HG03521 (cell line): Measurements from ENCODE around the gene IRF2.

Source experiments
- ATAC-seq: cut with Tn5 transposase; IDR thresholded peaks from one replicate; pipeline ENCODE4 v1.9.1; 2021; ENCODE audit warnings: mild to moderate bottlenecking, moderate library complexity; ENCODE audit not compliant: unreplicated experiment

The IRF2 gene

GRCh38 chr4:184474263-184475095, at the start of gene IRF2:
TSS of gene IRF2 (minus strand) at chr4:184474550. CDS start at chr4:184429064, 45,486 bp downstream.
- peak; percentile 69 for ATAC-seq

- ATAC-seq = no peak
Measured at GRCh38 chr4:184515606-184516005, 41.3 kb upstream of the IRF2 start.

GRCh38 chr4:184514121-184514988, 40.0 kb upstream of the IRF2 start:
- ATAC-seq = peak; percentile 91

GRCh38 chr4:184513802-184514120, 39.4 kb upstream of the IRF2 start:
- peak; percentile 16 for ATAC-seq

GRCh38 chr4:184511156-184511555, 36.8 kb upstream of the IRF2 start:
- no peak for ATAC-seq

GRCh38 chr4:184510401-184510800, 36.1 kb upstream of the IRF2 start:
- no peak for ATAC-seq

- peak; percentile 99 for ATAC-seq
Measured at GRCh38 chr4:184506527-184507121, 32.3 kb upstream of the IRF2 start.

- ATAC-seq = no peak
Measured at GRCh38 chr4:184504385-184504784, 30.0 kb upstream of the IRF2 start.

- no peak for ATAC-seq
Measured at GRCh38 chr4:184503869-184504300, 29.5 kb upstream of the IRF2 start.

GRCh38 chr4:184500748-184501589, 26.6 kb upstream of the IRF2 start:
- ATAC-seq = no peak

- ATAC-seq = no peak
Measured at GRCh38 chr4:184499996-184500395, 25.6 kb upstream of the IRF2 start.

- no peak for ATAC-seq
Measured at GRCh38 chr4:184498598-184498997, 24.2 kb upstream of the IRF2 start.

- ATAC-seq = no peak
Measured at GRCh38 chr4:184489771-184490170, 15.4 kb upstream of the IRF2 start.

GRCh38 chr4:184487503-184487902, 13.2 kb upstream of the IRF2 start:
- no peak for ATAC-seq

GRCh38 chr4:184485279-184485678, 10.9 kb upstream of the IRF2 start:
- no peak for ATAC-seq

- no peak for ATAC-seq
Measured at GRCh38 chr4:184481544-184481943, 7.2 kb upstream of the IRF2 start.

- no peak for ATAC-seq
Measured at GRCh38 chr4:184479516-184479950, 5.2 kb upstream of the IRF2 start.

GRCh38 chr4:184477201-184477999, 3.0 kb upstream of the IRF2 start:
- ATAC-seq = no peak

GRCh38 chr4:184476695-184477094, 2.3 kb upstream of the IRF2 start:
- no peak for ATAC-seq

- no peak for ATAC-seq
Measured at GRCh38 chr4:184475498-184475897, 1.1 kb upstream of the IRF2 start.
